C4-2B (cell line): Measurements from ENCODE around the gene SNRNP200.

Experiments used
- ZFX ChIP-seq: fragments of 450-650 bp; IDR thresholded peaks from 2 replicates; pipeline ENCODE4 v1.6.1; 2017
- TF ChIP-seq, protein P1 (sequence below): fragments of 450-650 bp; conservative IDR thresholded peaks from 2 replicates; pipeline ENCODE4 v1.5.1; 2017; ENCODE audit warnings: mild to moderate bottlenecking

DNA sequence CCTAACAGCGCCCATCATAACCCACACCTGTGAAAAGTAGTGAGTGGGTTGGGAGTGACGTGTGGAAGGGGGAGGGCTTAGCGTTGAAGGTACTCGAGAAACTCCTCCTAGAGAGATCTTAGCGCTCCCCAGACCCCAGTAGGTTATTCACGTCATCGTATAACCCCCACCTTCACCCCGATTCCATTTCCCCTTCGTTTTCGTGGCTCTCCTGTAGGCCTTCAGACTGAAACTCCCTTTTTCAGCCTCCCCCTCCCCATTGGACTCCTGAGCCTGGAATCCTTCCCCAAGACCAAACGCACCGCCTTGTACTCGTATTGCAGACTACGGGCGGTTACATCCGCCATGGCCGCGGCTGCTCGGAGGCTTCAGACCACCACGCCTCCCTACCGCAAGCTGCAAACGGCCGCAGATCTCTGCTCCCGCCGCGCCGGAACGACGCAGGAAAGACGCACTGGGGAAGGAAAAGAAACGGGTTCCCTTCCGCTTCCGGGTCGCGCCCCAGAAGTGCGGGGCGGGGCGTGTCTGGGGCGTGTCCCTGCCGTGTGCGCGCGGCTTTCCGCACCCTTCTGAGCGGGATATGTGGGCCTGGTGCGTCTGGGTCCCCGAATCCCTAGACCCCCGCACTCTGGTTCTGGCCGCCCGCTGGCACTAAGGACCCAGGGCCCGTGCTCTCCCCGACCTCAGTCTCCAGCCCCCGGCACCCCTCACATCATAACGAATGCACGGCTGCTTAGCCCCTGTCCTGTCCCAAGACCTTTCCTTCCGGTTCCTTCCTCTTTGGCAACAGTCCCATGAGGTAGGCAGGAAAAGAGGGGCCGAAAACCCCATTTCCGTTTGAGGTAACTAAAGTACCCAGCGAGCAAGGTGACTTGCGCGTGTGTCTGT is at the start of gene SNRNP200:
- TF ChIP-seq, protein P1, sequence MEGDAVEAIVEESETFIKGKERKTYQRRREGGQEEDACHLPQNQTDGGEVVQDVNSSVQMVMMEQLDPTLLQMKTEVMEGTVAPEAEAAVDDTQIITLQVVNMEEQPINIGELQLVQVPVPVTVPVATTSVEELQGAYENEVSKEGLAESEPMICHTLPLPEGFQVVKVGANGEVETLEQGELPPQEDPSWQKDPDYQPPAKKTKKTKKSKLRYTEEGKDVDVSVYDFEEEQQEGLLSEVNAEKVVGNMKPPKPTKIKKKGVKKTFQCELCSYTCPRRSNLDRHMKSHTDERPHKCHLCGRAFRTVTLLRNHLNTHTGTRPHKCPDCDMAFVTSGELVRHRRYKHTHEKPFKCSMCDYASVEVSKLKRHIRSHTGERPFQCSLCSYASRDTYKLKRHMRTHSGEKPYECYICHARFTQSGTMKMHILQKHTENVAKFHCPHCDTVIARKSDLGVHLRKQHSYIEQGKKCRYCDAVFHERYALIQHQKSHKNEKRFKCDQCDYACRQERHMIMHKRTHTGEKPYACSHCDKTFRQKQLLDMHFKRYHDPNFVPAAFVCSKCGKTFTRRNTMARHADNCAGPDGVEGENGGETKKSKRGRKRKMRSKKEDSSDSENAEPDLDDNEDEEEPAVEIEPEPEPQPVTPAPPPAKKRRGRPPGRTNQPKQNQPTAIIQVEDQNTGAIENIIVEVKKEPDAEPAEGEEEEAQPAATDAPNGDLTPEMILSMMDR = no peak
- peak; percentile 30; the same call in 1 of the 2 replicates for TF ChIP-seq ZFX
